Cardiac muscle cell (in vitro differentiated cells and primary cell): ENCODE results near the gene MYF5. TPM values are rescaled to one million over a fixed set of nuclear protein-coding genes. Genes with fewer than 3 reads are reported as not detected.
"Not testable (repeated sequence)": the region's sequence is repeated elsewhere in the genome, so short reads cannot be mapped to it uniquely, and the experiment has no call there.

Experiments
- DNase-seq, 2 donors: peaks; one replicate each; pipeline versions ENCODE4 v3.0.0 to v3.0.0-alpha.2; 2010 to 2017; ENCODE audit warnings: low read depth in 1 of 2, low spot score in 1 of 2
- H3K27ac ChIP-seq: fragments of 200-600 bp; sonication (generic); 2 replicates; pipeline ENCODE4 v1.5.1; 2016
- H3K27me3 ChIP-seq: fragments of 200-600 bp; sonication (generic); 2 replicates; pipeline ENCODE4 v1.6.0; 2016; ENCODE audit warnings: control low read depth
- H3K36me3 ChIP-seq: fragments of 200-600 bp; sonication (generic); 2 replicates; pipeline ENCODE4 v1.5.1; 2016; ENCODE audit warnings: control low read depth
- H3K4me1 ChIP-seq: fragments of 200-600 bp; sonication (generic); 2 replicates; pipeline ENCODE4 v1.8.1; 2017; ENCODE audit warnings: low read depth, mild to moderate bottlenecking, mixed run types
- H3K4me3 ChIP-seq: fragments of 200-600 bp; sonication (generic); 2 replicates; pipeline ENCODE4 v1.5.1; 2016; ENCODE audit warnings: mild to moderate bottlenecking
- H3K9me3 ChIP-seq: fragments of 200-600 bp; sonication (generic); 2 replicates; pipeline ENCODE4 v1.5.1; 2017; ENCODE audit warnings: low read depth, mild to moderate bottlenecking, control low read depth
- CTCF ChIP-seq: IDR thresholded peaks from 2 replicates; pipeline ENCODE4 v1.5.1; 2012; ENCODE audit warnings: low read depth, mild to moderate bottlenecking, low read length
- polyA plus RNA-seq: library from polyadenylated mRNA; unstranded; fragments of >200 nt; fragmentation: Nextera tagmentation; extraction: Ambion mirVana; gene quantifications from 2 replicates; pipeline ENCODE4 v1.2.1, GENCODE V29; 2016
- total RNA-seq: library from RNA; depleted of rRNA; stranded (reverse); fragments of >200 nt; gene quantifications from 2 replicates; pipeline ENCODE4 v1.2.3, GENCODE V29; 2016

MYF5 gene
- total RNA-seq: not detected in 2 replicates
- polyA plus RNA-seq: not detected in 2 replicates

GRCh38 chr12:80716696-80717469 is at the start of gene MYF5:
Gene MYF5, plus strand, starts transcription at chr12:80716912. Its CDS starts 152 bp downstream, at chr12:80717064.
- Histone ChIP-seq H3K4me3 (no peak within 1 kb of the TSS), H3K27me3 (peaks cover 9% of the 10 kb centered on the region), H3K27ac (no peak within 1 kb of the TSS), H3K36me3 (no peaks in the 10 kb centered on the region), H3K9me3 (no peaks in the 10 kb centered on the region), H3K4me1 (no peaks in the 10 kb centered on the region)
- TF ChIP-seq CTCF: no peak
- no peak for DNase-seq

- no peaks in the 10 kb centered on the region for H3K4me1 ChIP-seq
- H3K36me3 ChIP-seq: no peaks in the 10 kb centered on the region
- no peak for DNase-seq
- H3K9me3 ChIP-seq: no peaks in the 10 kb centered on the region
- no peak overlapping the region for H3K27ac ChIP-seq
- H3K27me3 ChIP-seq: no peaks in the 10 kb centered on the region
- no peak overlapping the region for H3K4me3 ChIP-seq
- TF ChIP-seq CTCF: no peak
These were observed 46.5 kb upstream of the MYF5 start for GRCh38 chr12:80670214-80670613.

- H3K9me3 ChIP-seq, H3K36me3 ChIP-seq, H3K27me3 ChIP-seq, H3K4me1 ChIP-seq, H3K27ac ChIP-seq, H3K4me3 ChIP-seq: not testable (repeated sequence)
- peak in 1 of 2 donors; percentile 20 for DNase-seq
These were observed 40.6 kb upstream of the MYF5 start for GRCh38 chr12:80676042-80676636.

GRCh38 chr12:80676856-80677255 is 39.9 kb upstream of the MYF5 start:
- Histone ChIP-seq H3K36me3 (no peaks in the 10 kb centered on the region), H3K27ac (no peak overlapping the region), H3K4me1 (no peaks in the 10 kb centered on the region), H3K4me3 (no peak overlapping the region), H3K9me3 (no peaks in the 10 kb centered on the region), H3K27me3 (no peaks in the 10 kb centered on the region)
- TF ChIP-seq CTCF: no peak
- DNase-seq: no peak

- Histone ChIP-seq H3K27ac (no peak overlapping the region), H3K27me3 (no peaks in the 10 kb centered on the region), H3K36me3 (no peaks in the 10 kb centered on the region), H3K9me3 (no peaks in the 10 kb centered on the region), H3K4me1 (no peaks in the 10 kb centered on the region), H3K4me3 (no peak overlapping the region)
- no peak for TF ChIP-seq CTCF
- DNase-seq: no peak
These were observed 38.7 kb upstream of the MYF5 start for GRCh38 chr12:80677994-80678393.
